Stimulated activated CD4-positive, alpha-beta T cell treated with anti-CD3 and anti-CD28 coated beads, Interleukin-12 subunit alpha, Interleukin-12 subunit beta, amount 100 ng/mL, for 48 hours (primary cell): ENCODE data around the gene GNG11.
"Not testable (repeated sequence)": the region's sequence is repeated elsewhere in the genome, so short reads cannot be mapped to it uniquely, and the experiment has no call there.

Experiments used
- DNase-seq, 3 donors: peaks; one replicate each; pipeline ENCODE4 v3.0.0-alpha.2; 2020; ENCODE audit warnings: low read depth in 2 of 3, low spot score in 1 of 3

GNG11 gene

DNA sequence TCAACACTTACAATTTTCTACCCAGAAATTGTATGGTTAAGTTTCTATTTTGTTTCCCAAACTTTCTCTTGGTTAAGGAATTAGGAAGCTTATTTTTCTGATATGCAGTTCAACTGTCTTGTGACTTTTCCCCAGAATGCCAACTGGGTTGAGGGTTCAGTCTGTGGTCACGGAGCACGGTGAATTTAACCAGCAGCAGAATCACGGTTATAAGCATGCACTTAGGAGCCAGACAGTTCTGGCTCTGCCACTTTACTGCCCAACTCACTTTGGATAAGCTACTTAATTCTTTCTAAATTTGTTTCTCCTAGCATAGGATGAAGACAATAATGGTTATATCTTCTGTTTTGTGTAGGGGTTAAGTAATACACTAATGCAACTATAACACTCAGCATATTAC lies 10.3 kb upstream of the GNG11 start:
- not testable (repeated sequence) for DNase-seq

- DNase-seq = not testable (repeated sequence)
Observed at GRCh38 chr7:93911661-93912060, 9.9 kb upstream of the GNG11 start.

DNA sequence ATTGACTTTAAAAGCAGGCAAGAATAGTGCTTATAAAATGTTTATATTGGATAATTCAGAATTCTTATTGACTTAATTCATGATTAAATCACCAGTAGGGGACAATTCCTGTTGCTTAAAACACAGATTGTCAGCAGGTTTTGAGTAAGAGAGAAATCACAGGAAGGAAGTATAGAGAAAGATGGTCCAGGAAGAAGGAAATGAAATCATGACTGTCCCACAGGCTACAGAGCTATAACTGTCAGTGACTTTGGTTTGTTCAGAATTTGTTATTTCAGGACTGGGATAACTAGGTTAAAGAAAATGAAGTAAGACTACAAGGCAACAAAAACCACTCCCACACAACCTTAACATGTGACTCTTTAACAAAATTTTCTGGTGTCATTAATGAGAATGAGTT lies 8.3 kb upstream of the GNG11 start:
- DNase-seq = no peak

DNA sequence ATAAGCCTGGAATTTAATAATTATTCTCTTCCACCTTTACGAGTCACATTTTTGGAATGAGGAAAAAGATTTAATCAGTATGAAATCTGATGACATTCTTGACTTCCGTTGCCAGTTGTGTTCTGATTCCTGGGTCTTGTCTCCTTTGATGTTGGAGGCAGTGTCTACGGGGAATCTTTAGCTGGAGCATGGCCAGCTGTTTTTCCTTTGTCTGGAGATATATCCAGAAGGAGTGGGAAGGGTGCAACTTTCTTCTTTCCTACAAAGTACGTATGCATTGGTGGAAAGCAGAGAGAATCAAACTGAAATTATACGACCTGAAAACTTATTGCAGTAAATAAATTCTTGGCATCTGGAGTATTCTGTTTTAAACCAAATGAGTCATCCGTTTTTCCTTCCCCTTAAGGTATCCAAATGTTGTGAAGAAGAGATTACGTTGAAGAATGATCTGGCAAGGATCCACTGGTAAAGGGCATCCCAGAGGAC lies 6.9 kb upstream of the GNG11 start:
- DNase-seq = no peak

DNA sequence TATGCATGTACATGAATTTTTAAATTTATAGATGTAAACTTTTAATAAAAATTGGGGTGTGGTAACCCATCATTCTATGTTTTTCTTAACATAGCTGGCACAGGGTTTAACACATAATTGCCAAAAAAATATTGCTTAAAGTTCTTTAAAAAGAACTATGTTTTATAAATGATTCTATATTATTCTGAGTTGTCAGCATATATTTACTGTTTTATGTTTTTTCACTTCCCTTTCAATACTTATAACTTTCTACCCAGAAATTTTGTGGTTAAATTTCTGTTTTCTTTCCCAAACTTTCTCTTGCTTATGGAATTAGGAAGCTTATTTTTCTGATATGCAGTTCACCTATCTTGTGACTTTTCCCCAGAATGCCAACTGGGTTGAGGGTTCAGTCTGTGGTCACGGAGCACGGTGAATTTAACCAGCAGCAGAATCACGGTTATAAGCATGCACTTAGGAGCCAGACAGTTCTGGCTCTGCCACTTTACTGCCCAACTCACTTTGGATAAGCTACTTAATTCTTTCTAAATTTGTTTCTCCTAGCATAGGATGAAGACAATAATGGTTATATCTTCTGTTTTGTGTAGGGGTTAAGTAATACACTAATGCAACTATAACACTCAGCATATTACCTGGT lies 6.2 kb upstream of the GNG11 start:
- DNase-seq = not testable (repeated sequence)

- DNase-seq = not testable (repeated sequence)
Observed at GRCh38 chr7:93915888-93916287, 5.6 kb upstream of the GNG11 start.

- not testable (repeated sequence) for DNase-seq
Observed at GRCh38 chr7:93916315-93916714, 5.2 kb upstream of the GNG11 start.

- no peak for DNase-seq
Observed at GRCh38 chr7:93920496-93921182, 896 bp upstream of the GNG11 start.

GRCh38 chr7:93921186-93921585 lies 349 bp upstream of the GNG11 start:
- DNase-seq = no peak

GRCh38 chr7:93923296-93923695 lies 1.8 kb downstream of the GNG11 start:
- no peak for DNase-seq

DNA sequence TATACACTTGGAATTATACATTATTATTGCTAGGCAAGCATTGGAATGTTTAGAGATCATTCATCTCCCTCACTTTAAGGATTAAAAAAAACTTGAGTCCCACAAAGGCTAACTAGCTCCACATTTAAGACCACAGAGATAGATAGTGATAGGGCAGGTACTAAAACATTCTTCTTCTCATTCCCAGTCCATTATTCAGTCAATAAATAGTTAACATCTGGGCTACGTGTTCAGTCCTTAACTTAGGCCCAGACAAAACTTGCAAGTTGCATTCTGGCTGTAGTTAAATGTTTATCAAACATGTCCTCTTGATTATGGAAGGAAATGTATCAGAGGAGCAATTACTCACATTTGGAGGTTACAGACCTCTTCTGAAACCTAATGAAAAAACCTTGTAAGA lies 2.4 kb downstream of the GNG11 start:
- no peak for DNase-seq

DNA sequence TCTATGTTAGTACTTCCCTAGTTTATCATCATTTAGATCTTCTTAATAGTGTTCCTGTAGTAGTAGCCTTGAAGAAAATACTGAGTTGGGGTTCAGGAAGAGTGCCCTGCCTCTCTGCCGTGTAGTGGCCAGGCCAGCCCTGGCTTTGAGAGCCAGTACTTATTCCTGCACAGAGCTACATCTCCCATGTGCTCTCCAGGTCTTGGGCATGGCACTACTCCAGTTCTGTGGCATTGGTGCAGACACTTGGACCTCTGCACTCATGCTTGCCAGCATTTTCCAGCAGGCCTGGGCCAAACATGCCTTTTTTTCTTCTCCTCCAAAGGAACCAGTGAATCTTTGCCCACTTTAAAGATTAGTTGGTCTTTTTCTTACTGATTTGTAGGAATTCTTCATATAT lies 5.3 kb downstream of the GNG11 start:
- DNase-seq = no peak

- no peak for DNase-seq
Observed at GRCh38 chr7:93927585-93927984, 6.0 kb downstream of the GNG11 start.

GRCh38 chr7:93931655-93932054 lies 10.1 kb downstream of the GNG11 start:
- no peak for DNase-seq

- DNase-seq = no peak
Observed at GRCh38 chr7:93933156-93933555, 11.6 kb downstream of the GNG11 start.

DNA sequence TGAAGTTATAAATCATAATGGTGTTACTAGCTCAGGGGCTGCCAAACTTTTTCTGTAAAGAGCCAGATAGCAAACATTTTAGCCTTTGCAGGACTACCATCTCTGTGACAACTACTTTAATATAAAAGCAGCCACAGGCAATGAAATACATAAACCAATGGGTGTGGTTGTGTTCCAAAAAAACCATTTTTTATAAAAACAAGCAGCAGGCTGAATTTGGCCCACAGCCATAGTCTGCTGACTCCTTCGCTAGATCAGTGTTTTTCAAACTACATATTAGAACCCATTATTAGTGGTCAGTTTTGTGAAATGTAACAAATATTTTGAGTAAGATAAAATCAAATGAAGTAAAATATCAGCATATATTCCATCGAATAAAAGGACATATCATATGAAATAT lies 13.6 kb downstream of the GNG11 start:
- DNase-seq = no peak

DNA sequence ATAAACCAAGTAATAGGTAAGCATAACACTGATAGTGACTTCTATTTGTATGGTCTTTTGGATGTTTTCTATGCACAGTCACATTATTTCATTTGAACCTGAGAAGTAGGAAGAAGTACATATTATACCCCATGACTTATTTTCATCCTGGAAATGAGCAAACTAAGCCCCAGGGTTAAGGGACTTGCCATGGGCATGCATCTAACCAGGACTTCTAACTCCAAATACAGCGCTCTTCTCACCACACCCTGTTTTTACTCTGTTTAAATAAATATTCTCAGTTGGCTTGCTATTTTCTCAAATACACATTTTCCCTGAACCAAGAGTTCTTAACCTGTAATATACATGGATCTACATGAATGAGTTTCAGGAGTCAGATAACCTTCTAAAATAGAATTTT lies 16.3 kb downstream of the GNG11 start:
- no peak for DNase-seq

- DNase-seq = no peak
Observed at GRCh38 chr7:93938293-93938692, 16.8 kb downstream of the GNG11 start.

- DNase-seq = no peak
Observed at GRCh38 chr7:93941945-93942344, 20.4 kb downstream of the GNG11 start.

DNA sequence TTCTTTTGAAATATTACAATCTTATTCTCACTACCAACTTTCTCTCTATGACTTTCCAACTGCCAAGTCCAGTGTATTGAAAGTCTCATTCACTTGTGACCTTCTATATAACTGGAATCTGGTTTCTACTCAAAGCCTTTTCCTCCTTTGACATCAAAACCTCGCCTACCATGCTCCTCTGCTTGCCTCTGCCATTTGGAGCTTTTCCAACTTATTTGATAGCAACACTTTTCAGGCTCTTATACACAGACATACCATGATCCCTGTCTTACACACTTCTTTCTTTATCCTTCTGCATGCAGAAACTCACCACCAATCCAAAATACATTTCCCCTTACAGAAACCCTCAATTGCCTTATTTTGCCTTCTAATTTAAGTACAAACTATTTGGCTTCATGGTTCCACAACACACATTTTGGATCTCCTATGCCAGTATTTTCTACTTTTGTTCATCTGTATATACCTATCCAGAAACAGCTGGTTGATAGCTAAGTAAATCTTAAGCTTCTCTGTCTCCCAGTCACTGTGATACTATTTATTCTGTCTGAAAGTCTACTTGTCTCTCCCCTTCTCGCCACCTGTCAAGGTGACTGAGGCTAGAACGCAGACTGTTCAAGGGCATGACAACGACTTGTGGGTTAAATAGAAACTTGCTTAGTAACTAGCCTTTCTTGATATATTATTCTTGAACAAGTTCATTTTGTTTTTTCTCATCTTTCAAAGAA lies 22.4 kb downstream of the GNG11 start:
- DNase-seq = no peak

GRCh38 chr7:93944673-93945072 lies 23.1 kb downstream of the GNG11 start:
- no peak for DNase-seq

- no peak for DNase-seq
Observed at GRCh38 chr7:93945083-93945482, 23.5 kb downstream of the GNG11 start.
